Karpas-422 (cell line): ENCODE measurements around the gene GNAL. TPM values are rescaled to one million over a fixed set of nuclear protein-coding genes. Genes with fewer than 3 reads are reported as not detected.
"Not testable (repeated sequence)": the region's sequence is repeated elsewhere in the genome, so short reads cannot be mapped to it uniquely, and the experiment has no call there.

Source experiments
- DNase-seq: peaks from one replicate; pipeline ENCODE4 v3.0.0-alpha.2; 2015
- H2AFZ ChIP-seq: fragments of 200-600 bp; sonication (generic); 2 replicates; pipeline ENCODE4 v1.6.1; 2014; ENCODE audit warnings: antibody characterized with exemption, low read length, mixed read lengths
- H3K27ac ChIP-seq: fragments of 200-600 bp; sonication (generic); 2 replicates; pipeline ENCODE4 v1.5.1; 2014; ENCODE audit warnings: mild to moderate bottlenecking, low read length, moderate library complexity
- H3K27me3 ChIP-seq: fragments of 200-600 bp; sonication (generic); 2 replicates; pipeline ENCODE4 v1.6.1; 2014; ENCODE audit warnings: low read length, mixed read lengths
- H3K36me3 ChIP-seq: fragments of 200-600 bp; sonication (generic); 2 replicates; pipeline ENCODE4 v1.6.1; 2014; ENCODE audit warnings: low read length, mixed read lengths; ENCODE audit not compliant: insufficient read depth
- H3K4me1 ChIP-seq: fragments of 200-600 bp; sonication (generic); 2 replicates; pipeline ENCODE4 v1.6.1; 2014; ENCODE audit warnings: mild to moderate bottlenecking, low read length, mixed read lengths
- H3K4me2 ChIP-seq: fragments of 200-600 bp; sonication (generic); 2 replicates; pipeline ENCODE4 v1.6.1; 2014; ENCODE audit warnings: low read length, low read depth, mild to moderate bottlenecking; ENCODE audit not compliant: poor library complexity, severe bottlenecking
- H3K4me3 ChIP-seq: fragments of 200-600 bp; sonication (generic); 2 replicates; pipeline ENCODE4 v1.5.1; 2014; ENCODE audit warnings: mild to moderate bottlenecking, antibody characterized with exemption, low read length, mixed read lengths
- H3K79me2 ChIP-seq: fragments of 200-600 bp; sonication (generic); 2 replicates; pipeline ENCODE4 v1.6.1; 2014; ENCODE audit warnings: mild to moderate bottlenecking, low read length, mixed read lengths
- H3K9ac ChIP-seq: fragments of 200-600 bp; sonication (generic); 2 replicates; pipeline ENCODE4 v1.6.0; 2014; ENCODE audit warnings: low read length
- H3K9me2 ChIP-seq: fragments of 200-600 bp; sonication (generic), shearing (Covaris generic); replicated peaks from 2 replicates; pipeline ENCODE4 v1.6.0; 2014; ENCODE audit warnings: mild to moderate bottlenecking, low read length, moderate library complexity; ENCODE audit not compliant: insufficient read depth
- H3K9me3 ChIP-seq: fragments of 300-700, 200-600 bp; sonication (generic); 2 replicates; pipeline ENCODE4 v1.6.1; 2014; ENCODE audit warnings: low read length, mixed read lengths
- H4K20me1 ChIP-seq: fragments of 200-600 bp; sonication (generic); 2 replicates; pipeline ENCODE4 v1.6.1; 2014; ENCODE audit warnings: mild to moderate bottlenecking, antibody characterized with exemption, low read length, low read depth; ENCODE audit not compliant: insufficient read depth
- total RNA-seq: library from RNA; depleted of rRNA; stranded (reverse); fragments of >200 nt; shearing (Covaris generic); gene quantifications from 2 replicates; pipeline ENCODE4 v1.2.3, GENCODE V29; 2014; ENCODE audit warnings: low replicate concordance

Gene GNAL
- total RNA-seq, 1 experiment from 2014 or later = not detected

DNA sequence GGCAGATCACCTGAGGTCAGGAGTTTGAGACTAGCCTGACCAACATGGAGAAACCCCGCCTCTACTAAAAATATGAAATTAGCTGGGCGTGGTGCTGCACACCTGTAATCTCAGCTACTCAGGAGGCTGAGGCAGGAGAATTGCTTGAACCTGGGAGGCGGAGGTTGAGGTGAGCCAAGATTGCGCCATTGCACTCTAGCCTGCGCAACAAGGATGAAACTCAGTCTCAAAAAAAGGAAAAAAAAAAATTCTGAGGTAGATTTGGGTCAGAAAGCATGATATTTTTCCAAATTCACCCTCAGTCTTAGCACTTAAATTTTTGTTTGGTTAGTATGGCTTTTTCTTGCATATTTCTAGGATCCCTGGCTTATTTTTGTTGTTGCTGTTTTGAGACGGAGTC is 165.5 kb downstream of the GNAL start:
- not testable (repeated sequence) for H3K36me3 ChIP-seq, H3K9me3 ChIP-seq, DNase-seq, H3K9ac ChIP-seq, H3K4me3 ChIP-seq, H3K27me3 ChIP-seq, H3K4me2 ChIP-seq, H4K20me1 ChIP-seq, H2AFZ ChIP-seq, H3K27ac ChIP-seq, H3K9me2 ChIP-seq
- H3K79me2 ChIP-seq = peaks cover 23% of the 10 kb centered on the region
- peaks cover 29% of the 10 kb centered on the region for H3K4me1 ChIP-seq

DNA sequence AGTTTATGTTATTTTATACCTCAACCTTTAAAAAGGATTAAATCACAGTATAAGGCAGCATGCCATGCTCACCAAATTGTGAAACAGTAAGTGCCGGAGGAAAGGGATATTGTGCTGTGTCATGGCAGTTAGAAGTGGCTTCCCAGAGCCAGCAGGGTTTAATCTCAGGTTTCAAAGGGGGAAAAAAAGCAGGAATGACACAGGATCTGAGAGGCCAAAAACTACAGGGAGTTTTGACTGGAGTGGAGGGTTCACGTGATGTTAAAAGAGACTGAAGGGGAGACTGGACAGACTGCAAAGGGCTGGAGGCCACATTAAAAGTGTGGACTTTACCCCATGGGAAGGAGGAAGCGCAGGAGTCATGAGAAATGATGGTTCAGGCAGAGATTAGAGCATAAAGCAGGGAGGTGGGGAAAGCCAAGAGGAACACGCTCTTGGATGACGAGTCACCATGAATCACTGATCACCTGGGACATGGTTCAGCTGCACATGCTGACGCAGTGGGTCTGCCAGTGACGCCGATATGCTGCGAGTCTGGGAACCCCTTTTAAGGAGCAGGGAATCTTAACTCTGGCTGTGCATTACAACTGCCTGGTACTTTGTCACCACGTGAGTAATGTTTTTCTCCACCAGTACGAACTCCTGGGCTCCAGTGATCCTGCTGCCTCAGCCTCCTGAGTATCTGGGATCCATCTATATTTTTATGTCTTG is 168.3 kb downstream of the GNAL start:
- Histone ChIP-seq H3K36me3 (no peaks in the 10 kb centered on the region), H3K79me2 (peaks cover 12% of the 10 kb centered on the region), H3K9ac (no peak overlapping the region), H4K20me1 (0 out of 2 replicates have a peak, but pooled peaks cover 5% of the 10 kb centered on the region), H3K9me2 (no peaks in the 10 kb centered on the region), H2AFZ (no peak overlapping the region), H3K4me1 (peaks cover 11% of the 10 kb centered on the region), H3K4me2 (no peak overlapping the region), H3K27me3 (no peaks in the 10 kb centered on the region), H3K4me3 (no peak overlapping the region), H3K9me3 (no peaks in the 10 kb centered on the region), H3K27ac (no peak overlapping the region)
- DNase-seq = peak; percentile 20

- H3K4me3 ChIP-seq = no peak overlapping the region
- no peaks in the 10 kb centered on the region for H3K27me3 ChIP-seq
- no peaks in the 10 kb centered on the region for H4K20me1 ChIP-seq
- DNase-seq = no peak
- no peaks in the 10 kb centered on the region for H3K4me1 ChIP-seq
- H3K79me2 ChIP-seq = no peaks in the 10 kb centered on the region
- H3K4me2 ChIP-seq = no peak overlapping the region
- H2AFZ ChIP-seq = no peak overlapping the region
- H3K9me3 ChIP-seq = no peaks in the 10 kb centered on the region
- no peaks in the 10 kb centered on the region for H3K9me2 ChIP-seq
- no peaks in the 10 kb centered on the region for H3K36me3 ChIP-seq
- H3K9ac ChIP-seq = no peak overlapping the region
- no peak overlapping the region for H3K27ac ChIP-seq
Measured at GRCh38 chr18:11859282-11859830, 170.3 kb downstream of the GNAL start.

- no peaks in the 10 kb centered on the region for H3K9me3 ChIP-seq
- no peaks in the 10 kb centered on the region for H3K79me2 ChIP-seq
- H3K27ac ChIP-seq = no peak overlapping the region
- no peak overlapping the region for H2AFZ ChIP-seq
- DNase-seq = peak; percentile 21
- no peaks in the 10 kb centered on the region for H3K4me1 ChIP-seq
- no peaks in the 10 kb centered on the region for H3K36me3 ChIP-seq
- H3K4me2 ChIP-seq = no peak overlapping the region
- H3K4me3 ChIP-seq = no peak overlapping the region
- H3K9me2 ChIP-seq = no peaks in the 10 kb centered on the region
- no peaks in the 10 kb centered on the region for H4K20me1 ChIP-seq
- no peaks in the 10 kb centered on the region for H3K27me3 ChIP-seq
- no peak overlapping the region for H3K9ac ChIP-seq
Measured at GRCh38 chr18:11859903-11860407, 170.9 kb downstream of the GNAL start.

- H3K9ac ChIP-seq = no peak overlapping the region
- H3K27ac ChIP-seq = no peak overlapping the region
- DNase-seq = peak; percentile 9
- H3K79me2 ChIP-seq = no peaks in the 10 kb centered on the region
- no peaks in the 10 kb centered on the region for H3K4me1 ChIP-seq
- no peaks in the 10 kb centered on the region for H3K36me3 ChIP-seq
- H4K20me1 ChIP-seq = no peaks in the 10 kb centered on the region
- no peak overlapping the region for H2AFZ ChIP-seq
- H3K4me2 ChIP-seq = no peak overlapping the region
- no peaks in the 10 kb centered on the region for H3K27me3 ChIP-seq
- no peak overlapping the region for H3K4me3 ChIP-seq
- H3K9me2 ChIP-seq = no peaks in the 10 kb centered on the region
- H3K9me3 ChIP-seq = no peaks in the 10 kb centered on the region
Measured at GRCh38 chr18:11860594-11861450, 171.8 kb downstream of the GNAL start.

DNA sequence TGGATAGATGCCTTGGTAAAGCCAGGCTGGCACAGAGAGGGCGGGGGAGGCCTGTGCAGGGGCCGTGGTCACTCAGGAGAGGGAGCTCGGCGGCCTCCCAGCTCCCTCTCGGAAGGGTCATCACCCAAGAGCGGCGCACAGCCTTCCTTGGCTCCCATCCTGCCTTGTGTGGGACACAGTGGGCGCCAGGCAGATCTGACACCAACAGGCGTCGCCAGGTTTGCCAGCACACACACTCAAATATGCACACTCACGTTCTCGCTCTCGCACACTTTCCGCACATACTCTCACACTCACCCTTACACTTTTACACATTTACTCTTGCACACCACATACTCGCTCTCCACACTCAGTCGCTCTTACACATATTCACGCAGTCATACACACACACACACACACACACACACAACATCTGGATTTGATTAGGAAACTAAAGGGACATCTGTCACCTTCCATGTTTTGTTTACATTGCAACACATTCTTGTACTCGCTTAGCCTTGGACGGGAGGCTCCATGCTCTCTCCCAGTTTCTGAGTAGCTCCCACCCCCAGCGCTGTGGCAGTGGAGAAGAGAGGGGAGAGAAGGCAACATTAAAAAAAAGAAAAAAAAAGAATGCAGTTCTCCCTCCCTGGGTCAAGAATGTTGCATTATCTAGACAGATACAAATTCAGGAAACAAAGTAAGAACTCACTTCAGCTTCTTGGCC is 172.7 kb downstream of the GNAL start:
- Histone ChIP-seq H3K9ac (no peak overlapping the region), H3K79me2 (no peaks in the 10 kb centered on the region), H3K27me3 (no peaks in the 10 kb centered on the region), H3K9me2 (no peaks in the 10 kb centered on the region), H3K27ac (no peak overlapping the region), H4K20me1 (no peaks in the 10 kb centered on the region), H3K4me3 (no peak overlapping the region), H3K9me3 (no peaks in the 10 kb centered on the region), H3K4me2 (no peak overlapping the region), H3K36me3 (no peaks in the 10 kb centered on the region), H3K4me1 (no peaks in the 10 kb centered on the region), H2AFZ (no peak overlapping the region)
- peak; percentile 20 for DNase-seq

GRCh38 chr18:11862468-11863137 is 173.5 kb downstream of the GNAL start:
- Histone ChIP-seq H3K27ac (no peak overlapping the region), H2AFZ (no peak overlapping the region), H3K4me2 (no peak overlapping the region), H3K4me1 (no peaks in the 10 kb centered on the region), H3K79me2 (no peaks in the 10 kb centered on the region), H3K9me3 (no peaks in the 10 kb centered on the region), H3K27me3 (no peaks in the 10 kb centered on the region), H3K36me3 (no peaks in the 10 kb centered on the region), H3K9me2 (no peaks in the 10 kb centered on the region), H3K9ac (no peak overlapping the region), H4K20me1 (no peaks in the 10 kb centered on the region), H3K4me3 (no peak overlapping the region)
- DNase-seq = peak; percentile 2
